GM12872 (cell line): ENCODE data around the gene BACE1-AS.

ENCODE experiments used
- TF ChIP-seq, protein P1 (sequence below): IDR thresholded peaks from 3 replicates; pipeline ENCODE4 v1.5.1; 2011; ENCODE audit warnings: low read depth, mild to moderate bottlenecking, low read length, moderate library complexity; ENCODE audit not compliant: insufficient read depth

BACE1-AS gene

DNA sequence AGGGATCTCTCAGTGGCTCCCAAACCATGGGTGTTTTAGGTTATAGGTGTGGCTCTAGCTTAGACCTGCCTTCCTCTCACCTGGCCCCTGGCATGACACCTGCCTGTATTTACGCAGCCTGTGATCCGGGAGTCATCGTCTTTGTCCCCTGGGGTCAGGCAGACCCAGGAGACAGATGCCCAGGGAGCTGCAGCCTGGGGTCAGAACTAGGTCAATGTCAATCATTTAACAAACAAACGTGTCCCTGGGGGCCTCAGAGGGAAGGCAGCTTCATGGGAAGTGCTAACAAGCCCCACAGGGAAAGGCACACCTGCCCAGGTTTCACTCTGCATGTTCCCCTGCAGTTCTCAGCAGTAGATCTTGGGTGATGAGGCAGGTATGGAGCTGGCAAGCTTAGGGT, 12.0 kb downstream of the BACE1-AS start:
- TF ChIP-seq, protein P1, sequence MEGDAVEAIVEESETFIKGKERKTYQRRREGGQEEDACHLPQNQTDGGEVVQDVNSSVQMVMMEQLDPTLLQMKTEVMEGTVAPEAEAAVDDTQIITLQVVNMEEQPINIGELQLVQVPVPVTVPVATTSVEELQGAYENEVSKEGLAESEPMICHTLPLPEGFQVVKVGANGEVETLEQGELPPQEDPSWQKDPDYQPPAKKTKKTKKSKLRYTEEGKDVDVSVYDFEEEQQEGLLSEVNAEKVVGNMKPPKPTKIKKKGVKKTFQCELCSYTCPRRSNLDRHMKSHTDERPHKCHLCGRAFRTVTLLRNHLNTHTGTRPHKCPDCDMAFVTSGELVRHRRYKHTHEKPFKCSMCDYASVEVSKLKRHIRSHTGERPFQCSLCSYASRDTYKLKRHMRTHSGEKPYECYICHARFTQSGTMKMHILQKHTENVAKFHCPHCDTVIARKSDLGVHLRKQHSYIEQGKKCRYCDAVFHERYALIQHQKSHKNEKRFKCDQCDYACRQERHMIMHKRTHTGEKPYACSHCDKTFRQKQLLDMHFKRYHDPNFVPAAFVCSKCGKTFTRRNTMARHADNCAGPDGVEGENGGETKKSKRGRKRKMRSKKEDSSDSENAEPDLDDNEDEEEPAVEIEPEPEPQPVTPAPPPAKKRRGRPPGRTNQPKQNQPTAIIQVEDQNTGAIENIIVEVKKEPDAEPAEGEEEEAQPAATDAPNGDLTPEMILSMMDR: no peak

DNA sequence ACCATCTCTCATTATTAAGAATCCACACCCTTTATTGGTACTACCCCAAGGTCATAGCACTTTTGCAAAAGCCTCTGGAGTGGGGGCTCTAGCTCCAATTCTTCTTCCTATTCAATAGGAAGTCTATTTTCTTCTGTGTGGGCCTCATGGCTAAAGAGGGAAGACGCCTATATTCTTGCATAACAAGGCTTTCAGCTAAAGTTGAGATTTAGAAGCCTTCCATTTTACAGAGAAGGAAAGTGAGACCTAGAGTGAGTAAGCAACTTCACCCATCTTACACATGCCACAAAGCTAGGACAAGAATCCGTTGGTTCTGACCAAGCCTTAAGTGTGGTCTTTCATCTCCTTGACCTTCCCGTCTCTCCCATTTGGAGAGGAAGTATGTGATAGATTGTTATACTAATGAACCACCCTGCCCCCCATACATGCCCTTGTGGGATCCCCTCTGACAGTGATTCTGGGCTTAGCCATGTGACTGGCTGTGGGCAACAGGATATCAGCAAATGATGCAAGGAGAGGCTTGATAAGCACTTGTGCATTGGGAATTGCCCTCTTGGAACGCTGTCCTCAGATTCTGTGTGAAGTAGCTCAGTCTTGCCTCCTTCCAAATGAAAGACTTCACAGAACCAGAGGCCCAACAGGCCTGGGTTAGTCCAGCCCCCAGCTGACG, 12.6 kb downstream of the BACE1-AS start:
- TF ChIP-seq, protein P1: no peak

DNA sequence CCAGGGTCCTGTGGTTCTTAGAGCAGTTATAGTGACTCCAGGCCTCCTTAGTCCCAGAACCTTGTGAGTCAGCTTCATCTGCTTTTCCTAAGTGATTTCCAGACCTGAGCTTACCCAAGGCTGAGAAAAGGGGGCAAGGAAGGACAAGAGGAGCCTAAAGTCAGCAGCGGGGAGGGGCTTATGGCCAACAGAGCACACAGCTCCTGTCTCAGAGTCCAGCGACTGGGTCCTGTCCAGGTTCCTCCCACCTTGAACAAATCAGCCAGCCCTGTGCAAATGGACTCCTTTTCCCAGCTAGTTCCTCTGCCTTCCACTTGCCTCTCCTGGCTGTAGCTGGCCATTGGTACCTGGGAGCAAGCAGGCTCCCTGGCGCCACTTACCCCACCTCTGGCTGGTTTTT, 14.0 kb downstream of the BACE1-AS start:
- TF ChIP-seq, protein P1: no peak

DNA sequence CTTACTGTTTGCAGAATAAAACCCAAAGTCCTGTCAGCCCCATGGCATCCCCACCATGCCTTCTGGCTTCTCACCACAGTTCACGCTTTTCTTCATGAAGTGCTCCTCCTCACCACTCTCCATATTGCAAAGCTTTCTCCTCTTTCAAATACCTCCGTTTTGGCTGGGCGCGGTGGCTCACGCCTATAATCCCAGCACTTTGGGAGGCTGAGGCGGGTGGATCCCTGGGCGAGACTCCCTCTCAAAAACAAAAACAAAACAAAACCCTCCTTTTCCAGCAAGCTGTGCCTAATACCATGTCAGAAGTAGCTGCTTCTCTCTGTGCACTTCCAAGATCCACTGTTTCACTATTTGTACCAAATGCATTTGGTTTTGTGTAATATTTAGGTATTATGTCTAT, 18.2 kb downstream of the BACE1-AS start:
- TF ChIP-seq, protein P1: no peak

DNA sequence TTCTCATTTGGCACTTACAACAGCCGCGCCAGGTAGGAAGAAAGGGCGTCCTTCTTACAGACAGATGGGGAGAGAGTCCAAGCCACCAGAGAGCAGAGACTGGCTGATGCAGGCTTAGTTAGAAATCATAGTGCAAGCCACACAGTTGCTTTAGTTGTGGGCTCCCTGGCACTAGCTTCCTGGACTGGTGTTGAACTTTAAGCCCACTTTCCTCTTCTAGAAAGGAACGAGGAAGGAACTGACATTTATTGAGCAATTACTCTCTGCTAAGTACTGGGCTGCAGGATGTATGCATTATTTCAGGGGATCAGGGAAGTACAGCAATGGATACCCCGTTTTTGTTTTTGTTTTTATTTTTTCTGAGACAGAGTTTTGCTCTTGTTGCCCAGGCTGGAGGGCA, 21.9 kb downstream of the BACE1-AS start:
- TF ChIP-seq, protein P1: no peak

DNA sequence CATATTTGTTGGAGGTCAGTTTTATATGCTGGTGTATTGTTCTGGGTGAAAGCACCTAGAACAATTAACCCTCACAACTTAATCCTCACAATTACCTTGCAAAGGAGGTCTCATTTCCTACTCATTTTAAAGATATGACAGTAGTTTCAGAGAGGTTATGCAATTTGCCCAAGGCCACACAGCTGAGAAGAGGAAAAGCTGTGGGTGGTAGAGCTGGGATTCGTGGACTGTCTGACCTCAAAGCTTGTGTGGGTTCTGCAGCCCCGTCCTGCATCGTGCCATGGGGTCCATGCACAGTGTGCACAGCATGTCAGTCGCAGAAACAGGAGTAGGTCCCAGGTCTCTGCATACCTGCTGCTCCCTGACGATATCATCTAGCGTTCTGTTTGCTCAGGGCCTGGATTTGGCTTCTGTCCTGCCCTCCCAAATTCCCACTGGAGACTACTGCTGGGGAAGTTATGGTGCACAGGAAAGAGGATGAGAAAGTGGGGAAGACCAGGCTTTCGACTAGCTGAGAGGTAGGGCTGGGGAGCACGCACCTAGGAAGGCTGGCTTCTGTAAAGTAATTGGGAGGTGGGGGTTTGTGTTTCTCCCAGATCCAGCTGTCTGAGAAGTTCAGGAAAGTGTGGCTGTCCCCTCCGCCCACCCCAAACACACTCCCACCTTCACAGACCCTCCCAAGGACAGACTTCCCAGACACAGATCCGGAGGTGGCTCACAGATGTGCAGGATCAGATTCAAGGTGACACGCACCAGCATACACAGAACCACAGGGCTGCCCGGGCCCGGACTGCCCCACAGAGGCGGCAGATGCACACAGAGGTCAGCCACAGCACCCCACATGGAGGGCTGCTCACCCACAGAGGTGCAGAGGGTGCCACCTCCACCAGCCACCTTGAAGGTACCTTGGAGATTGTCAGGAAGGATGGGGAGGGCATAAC, 23.0 kb downstream of the BACE1-AS start:
- TF ChIP-seq, protein P1: no peak

DNA sequence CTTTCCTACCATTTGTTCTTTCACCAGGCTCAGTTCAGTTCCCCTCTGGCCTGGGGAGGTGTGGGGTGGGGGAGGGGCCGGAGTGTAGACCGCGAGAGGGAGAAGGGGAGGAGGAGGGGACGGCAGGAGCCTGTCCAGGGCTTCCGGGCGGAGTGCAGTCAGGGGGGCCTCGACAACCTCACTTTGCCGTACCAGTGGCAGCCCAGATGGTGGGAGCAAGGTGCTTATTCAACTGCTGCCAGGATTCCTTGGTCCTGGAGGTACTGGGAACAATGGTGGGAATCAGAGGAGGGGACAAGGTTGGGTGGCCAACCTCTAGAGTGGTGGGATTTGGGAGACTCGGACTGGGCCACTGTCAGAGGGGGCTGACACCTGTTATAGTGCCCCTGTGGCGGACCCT, 23.7 kb downstream of the BACE1-AS start:
- TF ChIP-seq, protein P1: no peak
